PC-3 (cell line): ENCODE data around the gene MUC6.

ENCODE experiments used
- EZH2 ChIP-seq: fragments of 300-600 bp; sonication (generic); IDR thresholded peaks from one replicate; pipeline ENCODE4 v1.6.1; 2017; ENCODE audit warnings: antibody characterized with exemption, mild to moderate bottlenecking, low read length; ENCODE audit not compliant: unreplicated experiment
- EZH2phosphoT487 ChIP-seq: fragments of 300-600 bp; sonication (generic); IDR thresholded peaks from 2 replicates; pipeline ENCODE4 v1.6.1; 2018; ENCODE audit warnings: mild to moderate bottlenecking, antibody characterized with exemption, low read length, borderline replicate concordance
- TF ChIP-seq, protein P1 (sequence below): fragments of 300-600 bp; sonication (generic); conservative IDR thresholded peaks from 2 replicates; pipeline ENCODE4 v1.5.1; 2017; ENCODE audit warnings: antibody characterized with exemption, low read depth, mild to moderate bottlenecking, low read length

GRCh38 chr11:997907-998306 lies 38.6 kb downstream of the MUC6 start:
- TF ChIP-seq, protein P1, sequence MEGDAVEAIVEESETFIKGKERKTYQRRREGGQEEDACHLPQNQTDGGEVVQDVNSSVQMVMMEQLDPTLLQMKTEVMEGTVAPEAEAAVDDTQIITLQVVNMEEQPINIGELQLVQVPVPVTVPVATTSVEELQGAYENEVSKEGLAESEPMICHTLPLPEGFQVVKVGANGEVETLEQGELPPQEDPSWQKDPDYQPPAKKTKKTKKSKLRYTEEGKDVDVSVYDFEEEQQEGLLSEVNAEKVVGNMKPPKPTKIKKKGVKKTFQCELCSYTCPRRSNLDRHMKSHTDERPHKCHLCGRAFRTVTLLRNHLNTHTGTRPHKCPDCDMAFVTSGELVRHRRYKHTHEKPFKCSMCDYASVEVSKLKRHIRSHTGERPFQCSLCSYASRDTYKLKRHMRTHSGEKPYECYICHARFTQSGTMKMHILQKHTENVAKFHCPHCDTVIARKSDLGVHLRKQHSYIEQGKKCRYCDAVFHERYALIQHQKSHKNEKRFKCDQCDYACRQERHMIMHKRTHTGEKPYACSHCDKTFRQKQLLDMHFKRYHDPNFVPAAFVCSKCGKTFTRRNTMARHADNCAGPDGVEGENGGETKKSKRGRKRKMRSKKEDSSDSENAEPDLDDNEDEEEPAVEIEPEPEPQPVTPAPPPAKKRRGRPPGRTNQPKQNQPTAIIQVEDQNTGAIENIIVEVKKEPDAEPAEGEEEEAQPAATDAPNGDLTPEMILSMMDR, result no peak
- no peak for TF ChIP-seq EZH2
- TF ChIP-seq EZH2phosphoT487, result no peak
